ENCODE data around the gene GCH1. TPM values are rescaled to one million over a fixed set of nuclear protein-coding genes. Genes with fewer than 3 reads are reported as not detected.

The GCH1 gene
- total RNA-seq, 4 donors from 2014 or later = 1.5 to 6.8 (median 1.7) TPM

DNA sequence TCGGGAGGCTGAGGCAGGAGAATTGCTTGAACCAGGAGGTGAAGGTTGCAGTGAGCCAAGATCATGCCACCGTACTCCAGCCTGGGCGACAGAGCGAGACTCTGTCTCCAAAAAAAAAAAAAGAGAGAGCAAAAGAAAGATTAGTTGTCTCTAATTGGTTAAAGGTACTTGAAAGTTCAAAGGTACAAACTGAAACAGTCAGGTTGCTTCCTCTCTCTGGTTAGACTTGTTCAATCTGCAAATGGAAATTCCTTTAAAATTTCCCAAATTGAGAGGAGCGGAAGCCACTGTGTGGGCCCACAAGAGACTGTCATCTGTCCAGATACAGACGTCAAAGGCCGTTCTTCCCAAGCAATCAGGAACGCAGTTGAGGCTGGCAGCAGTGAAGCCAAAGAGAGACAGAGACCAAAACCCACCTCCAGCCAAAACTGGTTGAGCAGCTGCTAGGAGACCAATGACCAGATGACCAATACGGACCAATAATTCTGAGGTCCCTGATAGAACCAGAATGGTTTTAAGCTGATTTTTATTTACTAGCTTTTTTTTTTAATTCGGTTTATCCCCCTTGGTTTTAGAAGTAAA, 63.6 kb downstream of the GCH1 start:
- Histone ChIP-seq H3K4me3 (no peak overlapping the region), H3K4me1 (peaks cover 0 to 5% (median 0%) of the 10 kb centered on the region in 4 donors), H3K9me3 (no peaks in the 10 kb centered on the region), H3K36me3 (no peaks in the 10 kb centered on the region), H3K27ac (replicated peaks in 1 of 4) (no peak overlapping the region), H3K27me3 (no peaks in the 10 kb centered on the region)
- WGBS = 90% methylated on average over 10 of the region's 10 CpGs
- TF ChIP-seq POLR2A (IDR thresholded peaks at IDR 0.05; ENCODE audit: low read depth) (no peak), EP300 (IDR thresholded peaks at IDR 0.05) (no peak), POLR2AphosphoS5 (IDR thresholded peaks at IDR 0.05) (no peak)
- TF ChIP-seq, protein P1, sequence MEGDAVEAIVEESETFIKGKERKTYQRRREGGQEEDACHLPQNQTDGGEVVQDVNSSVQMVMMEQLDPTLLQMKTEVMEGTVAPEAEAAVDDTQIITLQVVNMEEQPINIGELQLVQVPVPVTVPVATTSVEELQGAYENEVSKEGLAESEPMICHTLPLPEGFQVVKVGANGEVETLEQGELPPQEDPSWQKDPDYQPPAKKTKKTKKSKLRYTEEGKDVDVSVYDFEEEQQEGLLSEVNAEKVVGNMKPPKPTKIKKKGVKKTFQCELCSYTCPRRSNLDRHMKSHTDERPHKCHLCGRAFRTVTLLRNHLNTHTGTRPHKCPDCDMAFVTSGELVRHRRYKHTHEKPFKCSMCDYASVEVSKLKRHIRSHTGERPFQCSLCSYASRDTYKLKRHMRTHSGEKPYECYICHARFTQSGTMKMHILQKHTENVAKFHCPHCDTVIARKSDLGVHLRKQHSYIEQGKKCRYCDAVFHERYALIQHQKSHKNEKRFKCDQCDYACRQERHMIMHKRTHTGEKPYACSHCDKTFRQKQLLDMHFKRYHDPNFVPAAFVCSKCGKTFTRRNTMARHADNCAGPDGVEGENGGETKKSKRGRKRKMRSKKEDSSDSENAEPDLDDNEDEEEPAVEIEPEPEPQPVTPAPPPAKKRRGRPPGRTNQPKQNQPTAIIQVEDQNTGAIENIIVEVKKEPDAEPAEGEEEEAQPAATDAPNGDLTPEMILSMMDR (IDR thresholded peaks at IDR 0.05) = no peak
- no peak for DNase-seq (ENCODE audit: extremely low spot score)
- intact Hi-C loops (cut with DNase I) = no loop called here

- intact Hi-C loops (cut with DNase I) = no loop called here
- WGBS = 90% methylated on average over 1 of the region's 2 CpGs
- TF ChIP-seq POLR2A (IDR thresholded peaks at IDR 0.05; ENCODE audit: low read depth) (no peak), POLR2AphosphoS5 (IDR thresholded peaks at IDR 0.05) (no peak), EP300 (IDR thresholded peaks at IDR 0.05) (no peak)
- TF ChIP-seq, protein P1 (IDR thresholded peaks at IDR 0.05) = no peak
- Histone ChIP-seq H3K4me1 (peaks cover 0 to 5% (median 0%) of the 10 kb centered on the region in 4 donors), H3K36me3 (no peaks in the 10 kb centered on the region), H3K4me3 (no peak overlapping the region), H3K27ac (replicated peaks in 1 of 4) (no peak overlapping the region), H3K9me3 (no peaks in the 10 kb centered on the region), H3K27me3 (no peaks in the 10 kb centered on the region)
- no peak for DNase-seq (ENCODE audit: extremely low spot score)
Observed at GRCh38 chr14:54837508-54838149, 65.0 kb downstream of the GCH1 start.

DNA sequence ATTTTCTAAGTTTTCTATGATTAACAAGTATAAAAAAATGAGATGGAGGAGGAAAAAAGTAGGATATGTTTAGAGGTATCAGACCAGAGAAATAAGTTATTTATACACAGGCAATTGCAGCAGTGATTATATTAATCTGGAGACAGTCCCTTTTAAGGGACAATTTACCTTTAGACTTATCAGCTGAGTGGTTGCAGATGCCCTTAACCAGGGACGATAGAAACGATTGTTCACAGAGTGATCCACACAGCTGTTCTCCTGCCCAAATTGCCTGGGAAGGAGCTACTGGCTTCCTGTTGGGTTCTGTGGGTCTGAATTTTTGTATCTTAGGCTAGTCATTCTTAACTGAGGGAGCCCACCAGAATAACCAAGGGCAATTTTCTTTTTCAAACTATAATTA, 66.4 kb downstream of the GCH1 start:
- Histone ChIP-seq H3K9me3 (no peaks in the 10 kb centered on the region), H3K27me3 (no peaks in the 10 kb centered on the region), H3K36me3 (no peaks in the 10 kb centered on the region), H3K4me3 (no peak overlapping the region), H3K4me1 (peaks cover 0 to 5% (median 0%) of the 10 kb centered on the region in 4 donors), H3K27ac (replicated peaks in 1 of 4) (no peak overlapping the region)
- intact Hi-C loops (cut with DNase I) = no loop called here
- 65% methylated on average over 2 of the region's 2 CpGs for WGBS
- TF ChIP-seq POLR2A (IDR thresholded peaks at IDR 0.05; ENCODE audit: low read depth) (no peak), EP300 (IDR thresholded peaks at IDR 0.05) (no peak), POLR2AphosphoS5 (IDR thresholded peaks at IDR 0.05) (no peak)
- TF ChIP-seq, protein P1 (IDR thresholded peaks at IDR 0.05) = no peak
- DNase-seq (ENCODE audit: extremely low spot score) = no peak

GRCh38 chr14:54834727-54835126, 67.9 kb downstream of the GCH1 start:
- no peaks in the 10 kb centered on the region for H3K4me1 ChIP-seq
- H3K36me3 ChIP-seq = no peaks in the 10 kb centered on the region
- H3K27me3 ChIP-seq = no peaks in the 10 kb centered on the region
- no peak overlapping the region for H3K4me3 ChIP-seq
- no peak overlapping the region for H3K27ac ChIP-seq (replicated peaks in 1 of 4)
- H3K9me3 ChIP-seq = no peaks in the 10 kb centered on the region
- TF ChIP-seq, protein P1 (IDR thresholded peaks at IDR 0.05) = no peak
- no peak for TF ChIP-seq EP300 (IDR thresholded peaks at IDR 0.05)
- intact Hi-C loops (cut with DNase I) = no loop called here
- 84% methylated on average over 6 of the region's 6 CpGs for WGBS
- no peak for DNase-seq (ENCODE audit: extremely low spot score)

DNA sequence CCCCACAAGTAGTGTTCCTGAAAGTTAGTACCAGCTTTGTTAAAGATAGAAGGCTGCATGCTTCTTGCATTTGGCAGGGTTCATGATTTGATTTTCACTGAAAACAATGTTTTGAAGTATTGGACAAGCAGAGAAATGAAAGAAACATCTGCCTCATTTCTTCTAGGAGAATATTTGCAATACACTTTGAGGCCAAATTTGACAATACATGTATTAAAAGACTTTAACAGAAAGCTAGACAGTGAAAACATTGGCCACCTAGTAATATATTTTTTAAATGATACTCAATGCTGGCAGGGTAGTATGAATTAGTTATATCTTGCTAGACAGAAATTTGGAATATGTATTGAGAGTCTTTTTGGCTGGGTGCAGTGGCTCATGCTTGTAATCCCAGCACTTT, 68.5 kb downstream of the GCH1 start:
- no peak for DNase-seq (ENCODE audit: extremely low spot score)
- Histone ChIP-seq H3K4me1 (no peaks in the 10 kb centered on the region), H3K27me3 (no peaks in the 10 kb centered on the region), H3K27ac (replicated peaks in 1 of 4) (no peak overlapping the region), H3K9me3 (no peaks in the 10 kb centered on the region), H3K36me3 (no peaks in the 10 kb centered on the region), H3K4me3 (no peak overlapping the region)
- TF ChIP-seq EP300 (IDR thresholded peaks at IDR 0.05) (no peak), POLR2A (IDR thresholded peaks at IDR 0.05; ENCODE audit: low read depth) (no peak), POLR2AphosphoS5 (IDR thresholded peaks at IDR 0.05) (no peak)
- TF ChIP-seq, protein P1 (IDR thresholded peaks at IDR 0.05) = no peak
- intact Hi-C loops (cut with DNase I) = no loop called here
